Measurements from ENCODE around the gene TRAT1. TPM values are rescaled to one million over a fixed set of nuclear protein-coding genes. Genes with fewer than 3 reads are reported as not detected.

The TRAT1 gene
- total RNA-seq, 2 experiments from 2014 or later = not detected

- H3K27ac ChIP-seq (ENCODE audit: low read depth, low read length, poor library complexity, severe bottlenecking) = no peak overlapping the region
- CTCF ChIA-PET (ENCODE audit: unreplicated experiment) = no interaction called here
- no TSS peak for BruUV-seq (replicated peaks)
These were observed 42.4 kb upstream of the TRAT1 start for GRCh38 chr3:108780235-108780634.

GRCh38 chr3:108791473-108791872 is 31.1 kb upstream of the TRAT1 start:
- H3K27ac ChIP-seq (ENCODE audit: low read depth, low read length, poor library complexity, severe bottlenecking) = no peak overlapping the region
- no TSS peak for BruUV-seq (replicated peaks)
- H4K20me1 ChIP-seq (ENCODE audit: insufficient read depth, low read length) = no peaks in the 10 kb centered on the region
- ChIA-PET CTCF (ENCODE audit: unreplicated experiment) (no interaction called here), POLR2A (interaction anchor here (1.7 kb wide), 1 partner anchor 155 kb away, joined by 6 read pairs; no protein-coding TSS in a partner anchor)
- no peaks in the 10 kb centered on the region for H3K9me3 ChIP-seq (ENCODE audit: low read length)
- H2AFZ ChIP-seq (ENCODE audit: low read length) = no peak overlapping the region
- no peaks in the 10 kb centered on the region for H3K79me2 ChIP-seq (ENCODE audit: insufficient read depth, low read depth, low read length)
- H3K4me3 ChIP-seq (ENCODE audit: low read depth, low read length, poor library complexity, severe bottlenecking) = no peak overlapping the region
- intact Hi-C loops (cut with micrococcal nuclease; ENCODE audit: unreplicated experiment) = no loop called here
- H3K9me2 ChIP-seq (ENCODE audit: insufficient read depth, low read length) = no peaks in the 10 kb centered on the region
- H3K4me2 ChIP-seq (ENCODE audit: low read length) = no peak overlapping the region
- DNase-seq (ENCODE audit: low spot score) = no peak
- no peaks in the 10 kb centered on the region for H3K4me1 ChIP-seq (ENCODE audit: insufficient read depth, low read length, poor library complexity, severe bottlenecking)
- TF ChIP-seq, protein P1, sequence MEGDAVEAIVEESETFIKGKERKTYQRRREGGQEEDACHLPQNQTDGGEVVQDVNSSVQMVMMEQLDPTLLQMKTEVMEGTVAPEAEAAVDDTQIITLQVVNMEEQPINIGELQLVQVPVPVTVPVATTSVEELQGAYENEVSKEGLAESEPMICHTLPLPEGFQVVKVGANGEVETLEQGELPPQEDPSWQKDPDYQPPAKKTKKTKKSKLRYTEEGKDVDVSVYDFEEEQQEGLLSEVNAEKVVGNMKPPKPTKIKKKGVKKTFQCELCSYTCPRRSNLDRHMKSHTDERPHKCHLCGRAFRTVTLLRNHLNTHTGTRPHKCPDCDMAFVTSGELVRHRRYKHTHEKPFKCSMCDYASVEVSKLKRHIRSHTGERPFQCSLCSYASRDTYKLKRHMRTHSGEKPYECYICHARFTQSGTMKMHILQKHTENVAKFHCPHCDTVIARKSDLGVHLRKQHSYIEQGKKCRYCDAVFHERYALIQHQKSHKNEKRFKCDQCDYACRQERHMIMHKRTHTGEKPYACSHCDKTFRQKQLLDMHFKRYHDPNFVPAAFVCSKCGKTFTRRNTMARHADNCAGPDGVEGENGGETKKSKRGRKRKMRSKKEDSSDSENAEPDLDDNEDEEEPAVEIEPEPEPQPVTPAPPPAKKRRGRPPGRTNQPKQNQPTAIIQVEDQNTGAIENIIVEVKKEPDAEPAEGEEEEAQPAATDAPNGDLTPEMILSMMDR (conservative IDR thresholded peaks at IDR 0.05; ENCODE audit: low read length) = no peak
- no peak for TF ChIP-seq EZH2phosphoT487 (IDR thresholded peaks at IDR 0.05; ENCODE audit: borderline replicate concordance, low read depth, low read length)
- no peaks in the 10 kb centered on the region for H3K36me3 ChIP-seq (ENCODE audit: insufficient read depth, low read length)

More at GRCh38 chr3:108780235-108780634, 42.4 kb upstream of the TRAT1 start:
- Histone ChIP-seq H3K9me3 (ENCODE audit: low read length) (no peaks in the 10 kb centered on the region), H3K4me3 (ENCODE audit: low read depth, low read length, poor library complexity, severe bottlenecking) (no peak overlapping the region), H3K79me2 (ENCODE audit: insufficient read depth, low read depth, low read length) (no peaks in the 10 kb centered on the region), H3K4me2 (ENCODE audit: low read length) (no peak overlapping the region), H4K20me1 (ENCODE audit: insufficient read depth, low read length) (no peaks in the 10 kb centered on the region), H3K4me1 (ENCODE audit: insufficient read depth, low read length, poor library complexity, severe bottlenecking) (no peaks in the 10 kb centered on the region), H3K36me3 (ENCODE audit: insufficient read depth, low read length) (no peaks in the 10 kb centered on the region), H2AFZ (ENCODE audit: low read length) (no peak overlapping the region), H3K9me2 (ENCODE audit: insufficient read depth, low read length) (no peaks in the 10 kb centered on the region)
- TF ChIP-seq, protein P1 (conservative IDR thresholded peaks at IDR 0.05; ENCODE audit: low read length) = no peak
- no peak for TF ChIP-seq EZH2phosphoT487 (IDR thresholded peaks at IDR 0.05; ENCODE audit: borderline replicate concordance, low read depth, low read length)
- DNase-seq (ENCODE audit: low spot score) = no peak
- intact Hi-C loops (cut with micrococcal nuclease; ENCODE audit: unreplicated experiment) = no loop called here
- POLR2A ChIA-PET = no interaction called here

- TF ChIP-seq EZH2phosphoT487 (IDR thresholded peaks at IDR 0.05; ENCODE audit: borderline replicate concordance, low read depth, low read length) = no peak
- TF ChIP-seq, protein P1 (conservative IDR thresholded peaks at IDR 0.05; ENCODE audit: low read length) = no peak
- Histone ChIP-seq H3K4me3 (ENCODE audit: low read depth, low read length, poor library complexity, severe bottlenecking) (no peak overlapping the region), H3K4me2 (ENCODE audit: low read length) (no peak overlapping the region), H3K9me2 (ENCODE audit: insufficient read depth, low read length) (no peaks in the 10 kb centered on the region), H4K20me1 (ENCODE audit: insufficient read depth, low read length) (no peaks in the 10 kb centered on the region), H3K36me3 (ENCODE audit: insufficient read depth, low read length) (no peaks in the 10 kb centered on the region), H3K4me1 (ENCODE audit: insufficient read depth, low read length, poor library complexity, severe bottlenecking) (no peaks in the 10 kb centered on the region), H2AFZ (ENCODE audit: low read length) (no peak overlapping the region), H3K27ac (ENCODE audit: low read depth, low read length, poor library complexity, severe bottlenecking) (no peak overlapping the region), H3K79me2 (ENCODE audit: insufficient read depth, low read depth, low read length) (no peaks in the 10 kb centered on the region), H3K9me3 (ENCODE audit: low read length) (no peaks in the 10 kb centered on the region)
- no TSS peak for BruUV-seq (replicated peaks)
- ChIA-PET CTCF (ENCODE audit: unreplicated experiment) (no interaction called here), POLR2A (interaction anchor here (0.6 kb wide), 1 partner anchor 9 kb away, joined by 4 read pairs; no protein-coding TSS in a partner anchor)
- intact Hi-C loops (cut with micrococcal nuclease; ENCODE audit: unreplicated experiment) = no loop called here
- DNase-seq (ENCODE audit: low spot score) = no peak
These were observed 18.1 kb upstream of the TRAT1 start for GRCh38 chr3:108804437-108804836.

Measured in OCI-LY7 (cell line).